GM20000 (cell line): ENCODE results near the gene SSX2IP.
"Not testable (repeated sequence)": the region's sequence is repeated elsewhere in the genome, so short reads cannot be mapped to it uniquely, and the experiment has no call there.

Source experiments
- DNase-seq: peaks from one replicate; pipeline ENCODE4 v3.0.0; 2012; ENCODE audit warnings: low spot score
- CTCF ChIP-seq: IDR thresholded peaks from 2 replicates; pipeline ENCODE4 v1.5.1; 2012; ENCODE audit warnings: mild to moderate bottlenecking, control low read depth; ENCODE audit errors: extremely low read depth, missing control alignments

Gene SSX2IP

DNA sequence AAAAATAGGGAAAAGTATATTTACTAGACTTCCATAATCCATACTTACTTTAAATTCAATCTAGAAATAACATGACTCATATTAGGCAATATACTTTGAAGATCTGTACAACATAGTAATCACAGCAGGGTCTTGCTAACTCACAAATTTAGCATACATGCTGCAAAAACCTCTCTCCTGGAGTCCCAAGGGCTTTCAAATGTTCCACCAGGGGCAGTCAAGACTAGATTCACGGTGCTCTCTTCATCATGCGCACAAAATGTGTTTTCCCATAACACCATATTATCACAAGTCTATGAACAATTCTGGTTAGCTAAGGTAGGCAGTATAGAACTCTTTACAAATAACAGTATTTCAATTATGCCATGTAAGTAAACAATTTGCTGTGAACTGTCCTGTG is 45.8 kb downstream of the SSX2IP start:
- TF ChIP-seq CTCF: no peak

GRCh38 chr1:84643183-84643582 is 47.1 kb downstream of the SSX2IP start:
- no peak for DNase-seq
- TF ChIP-seq CTCF: no peak

More for the DNA sequence above, 45.8 kb downstream of the SSX2IP start:
- DNase-seq: no peak

DNA sequence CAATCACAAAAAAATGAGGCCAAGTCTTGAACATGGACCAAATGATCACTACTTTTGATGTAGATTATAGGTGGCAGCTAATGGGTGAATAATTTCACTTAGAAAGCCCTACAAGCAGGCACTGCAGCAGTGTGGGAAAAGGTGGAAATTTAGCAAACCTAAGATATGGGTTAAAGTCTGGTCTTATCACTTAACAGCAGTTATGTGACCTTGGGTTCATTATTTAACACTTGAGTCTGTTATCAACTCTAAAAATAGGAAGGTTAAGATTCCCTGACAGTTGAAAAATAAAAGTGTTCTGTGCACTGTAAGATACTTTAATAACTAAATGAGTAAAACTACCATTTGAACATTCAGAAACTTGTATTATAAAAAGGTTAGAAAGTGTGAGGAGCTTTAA is 47.5 kb downstream of the SSX2IP start:
- no peak for DNase-seq
- TF ChIP-seq CTCF: no peak

GRCh38 chr1:84639731-84640130 is 50.5 kb downstream of the SSX2IP start:
- DNase-seq: not testable (repeated sequence)

DNA sequence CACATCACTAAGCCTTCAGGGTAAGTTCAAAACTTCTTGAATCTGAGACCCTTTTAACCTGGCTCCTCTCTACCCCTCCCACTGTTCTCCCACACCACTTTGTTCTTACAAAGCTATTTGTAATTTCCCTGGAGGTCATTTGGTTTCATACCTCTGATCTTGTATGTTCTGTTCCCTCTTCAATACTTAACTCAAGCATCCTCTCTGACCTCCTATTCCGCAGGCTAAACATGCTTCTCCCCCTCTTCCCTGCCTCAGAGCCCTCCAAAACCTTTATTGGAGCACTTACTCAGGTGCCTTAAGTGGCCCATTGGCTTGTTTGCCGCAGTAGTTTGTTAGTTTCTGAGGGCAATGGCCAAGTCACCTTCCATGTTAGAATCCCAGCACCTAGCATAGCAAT is 54.8 kb downstream of the SSX2IP start:
- TF ChIP-seq CTCF: no peak
- DNase-seq: no peak

DNA sequence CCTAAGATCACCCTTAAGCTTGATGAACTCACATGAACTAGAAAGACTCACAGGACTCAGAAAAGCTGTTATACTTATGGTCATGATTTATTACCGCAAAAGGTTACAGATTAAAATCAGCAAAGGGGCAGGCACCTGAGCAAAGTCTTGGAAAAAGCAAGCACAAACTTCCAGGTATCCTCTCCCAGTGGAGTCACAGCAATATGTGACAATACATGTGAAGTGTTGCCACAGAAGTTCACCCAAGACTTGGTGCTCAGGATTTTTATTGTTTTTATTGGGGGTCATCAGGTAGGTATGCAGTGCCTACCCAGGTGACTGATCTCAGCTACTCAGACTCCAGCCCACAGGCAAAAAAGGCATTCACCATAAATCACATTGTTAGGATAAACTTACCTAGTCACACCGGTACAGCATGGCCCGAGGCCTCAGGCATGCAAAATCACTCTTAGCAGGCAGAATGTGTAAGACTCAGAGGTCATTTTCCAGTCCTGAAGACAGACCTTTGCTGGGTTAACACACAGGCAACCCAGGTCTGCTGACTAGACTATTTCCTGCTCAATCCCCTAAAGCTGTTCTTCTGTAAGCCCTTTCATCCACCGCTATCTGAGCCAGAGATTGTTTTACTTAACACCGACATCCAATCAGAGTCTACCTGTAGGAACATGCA is 55.6 kb downstream of the SSX2IP start:
- no peak for TF ChIP-seq CTCF
- no peak for DNase-seq

GRCh38 chr1:84632673-84633434 is 57.4 kb downstream of the SSX2IP start:
- no peak for DNase-seq

More at GRCh38 chr1:84632673-84633434, 57.4 kb downstream of the SSX2IP start:
- TF ChIP-seq CTCF: no peak
